ENCODE data around the gene FDX1. TPM values are rescaled to one million over a fixed set of nuclear protein-coding genes. Genes with fewer than 3 reads are reported as not detected.
A peak's percentile ranks its signal among the peaks of the same experiment; 100 is the strongest.

The FDX1 gene
- total RNA-seq, 1 experiment from 2014 or later = 13.6 TPM

GRCh38 chr11:110501428-110501827 is 71.7 kb downstream of the FDX1 start:
- H3K4me1 ChIP-seq (ENCODE audit: control insufficient read depth, insufficient read depth, low read length) = no peaks in the 10 kb centered on the region
- POLR2A ChIA-PET = no interaction called here
- intact Hi-C loops (cut with micrococcal nuclease; ENCODE audit: unreplicated experiment) (no loop called here), in situ Hi-C loops (cut with HindIII; ENCODE audit: low pct_unique_long_range_greater_than_20kb, low sequenced_read_pairs) (no loop called here)
- no peak overlapping the region for H3K27ac ChIP-seq (ENCODE audit: low read length)
- ATAC-seq (no peak), DNase-seq (ENCODE audit: low read depth, low spot score) (no peak)
- H3K27me3 ChIP-seq (ENCODE audit: control insufficient read depth, insufficient read depth, low read length) = peaks cover 4% of the 10 kb centered on the region; the same call in 1 of the 2 replicates
- TF ChIP-seq POLR2AphosphoS5 (IDR thresholded peaks at IDR 0.05; ENCODE audit: low read depth, low read length) = no peak
- TF ChIP-seq, protein P1, sequence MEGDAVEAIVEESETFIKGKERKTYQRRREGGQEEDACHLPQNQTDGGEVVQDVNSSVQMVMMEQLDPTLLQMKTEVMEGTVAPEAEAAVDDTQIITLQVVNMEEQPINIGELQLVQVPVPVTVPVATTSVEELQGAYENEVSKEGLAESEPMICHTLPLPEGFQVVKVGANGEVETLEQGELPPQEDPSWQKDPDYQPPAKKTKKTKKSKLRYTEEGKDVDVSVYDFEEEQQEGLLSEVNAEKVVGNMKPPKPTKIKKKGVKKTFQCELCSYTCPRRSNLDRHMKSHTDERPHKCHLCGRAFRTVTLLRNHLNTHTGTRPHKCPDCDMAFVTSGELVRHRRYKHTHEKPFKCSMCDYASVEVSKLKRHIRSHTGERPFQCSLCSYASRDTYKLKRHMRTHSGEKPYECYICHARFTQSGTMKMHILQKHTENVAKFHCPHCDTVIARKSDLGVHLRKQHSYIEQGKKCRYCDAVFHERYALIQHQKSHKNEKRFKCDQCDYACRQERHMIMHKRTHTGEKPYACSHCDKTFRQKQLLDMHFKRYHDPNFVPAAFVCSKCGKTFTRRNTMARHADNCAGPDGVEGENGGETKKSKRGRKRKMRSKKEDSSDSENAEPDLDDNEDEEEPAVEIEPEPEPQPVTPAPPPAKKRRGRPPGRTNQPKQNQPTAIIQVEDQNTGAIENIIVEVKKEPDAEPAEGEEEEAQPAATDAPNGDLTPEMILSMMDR (IDR thresholded peaks at IDR 0.05) = no peak
- no peak for TF ChIP-seq TCF7L2 (IDR thresholded peaks at IDR 0.05; ENCODE audit: low read depth, low read length)
- no peak for TF ChIP-seq SIN3A (IDR thresholded peaks at IDR 0.05; ENCODE audit: borderline replicate concordance, insufficient read depth, low read depth, low read length)
- TF ChIP-seq, protein P2, sequence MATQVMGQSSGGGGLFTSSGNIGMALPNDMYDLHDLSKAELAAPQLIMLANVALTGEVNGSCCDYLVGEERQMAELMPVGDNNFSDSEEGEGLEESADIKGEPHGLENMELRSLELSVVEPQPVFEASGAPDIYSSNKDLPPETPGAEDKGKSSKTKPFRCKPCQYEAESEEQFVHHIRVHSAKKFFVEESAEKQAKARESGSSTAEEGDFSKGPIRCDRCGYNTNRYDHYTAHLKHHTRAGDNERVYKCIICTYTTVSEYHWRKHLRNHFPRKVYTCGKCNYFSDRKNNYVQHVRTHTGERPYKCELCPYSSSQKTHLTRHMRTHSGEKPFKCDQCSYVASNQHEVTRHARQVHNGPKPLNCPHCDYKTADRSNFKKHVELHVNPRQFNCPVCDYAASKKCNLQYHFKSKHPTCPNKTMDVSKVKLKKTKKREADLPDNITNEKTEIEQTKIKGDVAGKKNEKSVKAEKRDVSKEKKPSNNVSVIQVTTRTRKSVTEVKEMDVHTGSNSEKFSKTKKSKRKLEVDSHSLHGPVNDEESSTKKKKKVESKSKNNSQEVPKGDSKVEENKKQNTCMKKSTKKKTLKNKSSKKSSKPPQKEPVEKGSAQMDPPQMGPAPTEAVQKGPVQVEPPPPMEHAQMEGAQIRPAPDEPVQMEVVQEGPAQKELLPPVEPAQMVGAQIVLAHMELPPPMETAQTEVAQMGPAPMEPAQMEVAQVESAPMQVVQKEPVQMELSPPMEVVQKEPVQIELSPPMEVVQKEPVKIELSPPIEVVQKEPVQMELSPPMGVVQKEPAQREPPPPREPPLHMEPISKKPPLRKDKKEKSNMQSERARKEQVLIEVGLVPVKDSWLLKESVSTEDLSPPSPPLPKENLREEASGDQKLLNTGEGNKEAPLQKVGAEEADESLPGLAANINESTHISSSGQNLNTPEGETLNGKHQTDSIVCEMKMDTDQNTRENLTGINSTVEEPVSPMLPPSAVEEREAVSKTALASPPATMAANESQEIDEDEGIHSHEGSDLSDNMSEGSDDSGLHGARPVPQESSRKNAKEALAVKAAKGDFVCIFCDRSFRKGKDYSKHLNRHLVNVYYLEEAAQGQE (IDR thresholded peaks at IDR 0.05; ENCODE audit: insufficient read depth in 1 of 2, low read depth in 2 of 2, low read length in 1 of 2) = no peak
- no peak overlapping the region for H3K4me3 ChIP-seq (ENCODE audit: low read depth in 2 of 2, low read length in 2 of 2)
- no peaks in the 10 kb centered on the region for H3K36me3 ChIP-seq (ENCODE audit: control insufficient read depth, insufficient read depth, low read length)
- CTCF ChIA-PET = no interaction called here
- BruUV-seq (replicated peaks) = no TSS peak
- no peaks in the 10 kb centered on the region for H3K9me3 ChIP-seq (ENCODE audit: control insufficient read depth, insufficient read depth, low read depth, low read length)

- H3K36me3 ChIP-seq (ENCODE audit: control insufficient read depth, insufficient read depth, low read length) = no peaks in the 10 kb centered on the region
- DNase-seq (ENCODE audit: low read depth, low spot score) = no peak
- POLR2A ChIA-PET = no interaction called here
- H3K27me3 ChIP-seq (ENCODE audit: control insufficient read depth, insufficient read depth, low read length) = peaks cover 4% of the 10 kb centered on the region; the same call in 1 of the 2 replicates
- H3K9me3 ChIP-seq (ENCODE audit: control insufficient read depth, insufficient read depth, low read depth, low read length) = no peaks in the 10 kb centered on the region
- TF ChIP-seq, protein P2 (IDR thresholded peaks at IDR 0.05; ENCODE audit: insufficient read depth in 1 of 2, low read depth in 2 of 2, low read length in 1 of 2) = no peak
- TF ChIP-seq TCF7L2 (IDR thresholded peaks at IDR 0.05; ENCODE audit: low read depth, low read length) = no peak
- TF ChIP-seq POLR2AphosphoS5 (IDR thresholded peaks at IDR 0.05; ENCODE audit: low read depth, low read length) = no peak
- no peak for TF ChIP-seq SIN3A (IDR thresholded peaks at IDR 0.05; ENCODE audit: borderline replicate concordance, insufficient read depth, low read depth, low read length)
- TF ChIP-seq, protein P1 (IDR thresholded peaks at IDR 0.05) = no peak
- no peak overlapping the region for H3K4me3 ChIP-seq (ENCODE audit: low read depth in 2 of 2, low read length in 2 of 2)
- no peak overlapping the region for H3K27ac ChIP-seq (ENCODE audit: low read length)
- intact Hi-C loops (cut with micrococcal nuclease; ENCODE audit: unreplicated experiment) (no loop called here), in situ Hi-C loops (cut with HindIII; ENCODE audit: low pct_unique_long_range_greater_than_20kb, low sequenced_read_pairs) (no loop called here)
- H3K4me1 ChIP-seq (ENCODE audit: control insufficient read depth, insufficient read depth, low read length) = no peaks in the 10 kb centered on the region
- CTCF ChIA-PET = no interaction called here
- BruUV-seq (replicated peaks) = no TSS peak
- ATAC-seq = peak; percentile 66
Measured at GRCh38 chr11:110505528-110506284, 76.0 kb downstream of the FDX1 start.

All from Panc1 (cell line).